ENCODE measurements around the gene YY1. TPM values are rescaled to one million over a fixed set of nuclear protein-coding genes. Genes with fewer than 3 reads are reported as not detected.

Gene YY1
- polyA plus RNA-seq, 3 donors, result 13.3 to 35.2 (median 15.7) TPM

GRCh38 chr14:100330388-100330931 lies 91.5 kb downstream of the YY1 start:
- H3K9me3 Mint-ChIP-seq, result peaks cover 0 to 3% (median 0%) of the 10 kb centered on the region in 7 donors
- H3K4me1 Mint-ChIP-seq, result no peaks in the 10 kb centered on the region
- Histone ChIP-seq H3K9me3 (replicated peaks in 1 of 2; ENCODE audit: control insufficient read depth in 1 of 2, insufficient read depth in 1 of 2, low read length in 2 of 2) (no peaks in the 10 kb centered on the region), H3K27ac (ENCODE audit: low read depth in 1 of 2, low read length in 2 of 2) (no peak overlapping the region), H3K9ac (ENCODE audit: insufficient read depth, low read length, poor library complexity, severe bottlenecking) (no peak overlapping the region), H3K4me2 (replicated peaks; ENCODE audit: extremely low read depth, low read length, poor library complexity, severe bottlenecking) (no peak overlapping the region), H3K4me3 (replicated peaks in 1 of 3; ENCODE audit: low read depth in 2 of 3, low read length in 3 of 3) (no peak overlapping the region), H3K36me3 (replicated peaks in 1 of 2; ENCODE audit: control insufficient read depth in 1 of 2, insufficient read depth in 2 of 2, low read length in 2 of 2) (peaks cover 27 to 35% of the 10 kb centered on the region in 2 donors), H3K79me2 (ENCODE audit: insufficient read depth, low read length) (no peaks in the 10 kb centered on the region), H4K20me1 (ENCODE audit: insufficient read depth, low read length) (peaks cover 29% of the 10 kb centered on the region), H3K4me1 (ENCODE audit: control insufficient read depth in 1 of 2, insufficient read depth in 2 of 2, low read length in 2 of 2) (no peaks in the 10 kb centered on the region), H3K27me3 (ENCODE audit: control insufficient read depth in 2 of 2, insufficient read depth in 2 of 2, low read length in 2 of 2) (no peaks in the 10 kb centered on the region), H2AFZ (ENCODE audit: insufficient read depth, low read depth, low read length, poor library complexity, severe bottlenecking) (no peak overlapping the region)
- WGBS (ENCODE audit: insufficient coverage), result 93% methylated on average over 7 of the region's 13 CpGs
- no peak overlapping the region for H3K4me3 Mint-ChIP-seq
- DNase-seq, result no peak
- H3K36me3 Mint-ChIP-seq, result peaks cover 31 to 46% of the 10 kb centered on the region in 2 donors
- no peak overlapping the region for H3K27ac Mint-ChIP-seq
- intact Hi-C loops (cut with micrococcal nuclease), result no loop called here
- TF ChIP-seq CTCF (IDR thresholded peaks at IDR 0.05), result no peak
- H3K27me3 Mint-ChIP-seq (ENCODE audit: low read depth in 3 of 3), result peaks cover 0 to 4% (median 2%) of the 10 kb centered on the region in 3 donors

GRCh38 chr14:100332071-100332639 lies 93.2 kb downstream of the YY1 start:
- no peak for TF ChIP-seq CTCF (IDR thresholded peaks at IDR 0.05)
- no peaks in the 10 kb centered on the region for H3K4me1 ChIP-seq (ENCODE audit: control insufficient read depth in 1 of 2, insufficient read depth in 2 of 2, low read length in 2 of 2)
- intact Hi-C loops (cut with micrococcal nuclease), result no loop called here
- 84% methylated on average over 11 of the region's 11 CpGs for WGBS (ENCODE audit: insufficient coverage)
- H3K4me2 ChIP-seq (replicated peaks; ENCODE audit: extremely low read depth, low read length, poor library complexity, severe bottlenecking), result no peak overlapping the region
- H3K27ac ChIP-seq (ENCODE audit: low read depth in 1 of 2, low read length in 2 of 2), result no peak overlapping the region
- no peak overlapping the region for H3K4me3 Mint-ChIP-seq
- no peak for DNase-seq
- H4K20me1 ChIP-seq (ENCODE audit: insufficient read depth, low read length), result peaks cover 29% of the 10 kb centered on the region
- no peaks in the 10 kb centered on the region for H3K4me1 Mint-ChIP-seq
- no peak overlapping the region for H3K9ac ChIP-seq (ENCODE audit: insufficient read depth, low read length, poor library complexity, severe bottlenecking)
- peak overlapping the region; percentile 38 to 87 (median 58) for H3K27ac Mint-ChIP-seq
- H3K36me3 ChIP-seq (replicated peaks in 1 of 2; ENCODE audit: control insufficient read depth in 1 of 2, insufficient read depth in 2 of 2, low read length in 2 of 2), result peaks cover 42 to 52% of the 10 kb centered on the region in 2 donors
- H3K9me3 Mint-ChIP-seq, result peaks cover 0 to 3% (median 0%) of the 10 kb centered on the region in 7 donors
- H3K27me3 ChIP-seq (ENCODE audit: control insufficient read depth in 2 of 2, insufficient read depth in 2 of 2, low read length in 2 of 2), result no peaks in the 10 kb centered on the region
- H2AFZ ChIP-seq (ENCODE audit: insufficient read depth, low read depth, low read length, poor library complexity, severe bottlenecking), result no peak overlapping the region
- peaks cover 0 to 4% (median 2%) of the 10 kb centered on the region in 3 donors for H3K27me3 Mint-ChIP-seq (ENCODE audit: low read depth in 3 of 3)
- no peaks in the 10 kb centered on the region for H3K9me3 ChIP-seq (replicated peaks in 1 of 2; ENCODE audit: control insufficient read depth in 1 of 2, insufficient read depth in 1 of 2, low read length in 2 of 2)
- peaks cover 46 to 63% of the 10 kb centered on the region in 2 donors for H3K36me3 Mint-ChIP-seq
- H3K4me3 ChIP-seq (replicated peaks in 1 of 3; ENCODE audit: low read depth in 2 of 3, low read length in 3 of 3), result no peak overlapping the region
- H3K79me2 ChIP-seq (ENCODE audit: insufficient read depth, low read length), result no peaks in the 10 kb centered on the region

Small RNA genes within 50 kb of the gene (small RNA-seq; reads per million reads assigned to genes)
- gene MIR345 (ENCODE audit: insufficient read length, low read depth), result 8.0 reads per million, percentile 68 among the genes with 10 or more reads in this experiment
- not detected for gene RN7SL523P (ENCODE audit: insufficient read length, low read depth)

Other genes starting within 250 kb of the YY1 start
- gene EVL, start 173.7 kb upstream of the YY1 start, polyA plus RNA-seq, result 100 to 1,000 TPM in 1 of 3 donors, 1 to 10 TPM in 2; 3.2 to 131 (median 6.7) TPM
- gene DEGS2, start 79.5 kb upstream of the YY1 start, polyA plus RNA-seq, result under 1 TPM in 2 of 3 donors, not detected in 1; 0.07 to 0.36 TPM
- 100 to 1,000 TPM in 1 of 3 donors, 10 to 100 TPM in 2; 16.9 to 114 (median 33.3) TPM for gene SLC25A29, start 67.3 kb downstream of the YY1 start, polyA plus RNA-seq
- gene SLC25A47, start 84.2 kb downstream of the YY1 start, polyA plus RNA-seq, result not detected
- gene WDR25, start 137.3 kb downstream of the YY1 start, polyA plus RNA-seq, result 10 to 100 TPM in 2 of 3 donors, 1 to 10 TPM in 1; 6.5 to 12.8 (median 10.2) TPM

Measured in CD14-positive monocyte (primary cell).